C4-2B (cell line): Measurements from ENCODE around the gene RNF5.

Experiments used
- H3K27ac ChIP-seq: fragments of 450-650 bp; 2 replicates; pipeline ENCODE4 v1.5.1; 2017
- ZFX ChIP-seq: fragments of 450-650 bp; IDR thresholded peaks from 2 replicates; pipeline ENCODE4 v1.6.1; 2017
- TF ChIP-seq, protein P1 (sequence below): fragments of 450-650 bp; conservative IDR thresholded peaks from 2 replicates; pipeline ENCODE4 v1.5.1; 2017; ENCODE audit warnings: mild to moderate bottlenecking

RNF5 gene

GRCh38 chr6:32196682-32197616 is 18.7 kb downstream of the RNF5 start:
- TF ChIP-seq ZFX = no peak
- TF ChIP-seq, protein P1, sequence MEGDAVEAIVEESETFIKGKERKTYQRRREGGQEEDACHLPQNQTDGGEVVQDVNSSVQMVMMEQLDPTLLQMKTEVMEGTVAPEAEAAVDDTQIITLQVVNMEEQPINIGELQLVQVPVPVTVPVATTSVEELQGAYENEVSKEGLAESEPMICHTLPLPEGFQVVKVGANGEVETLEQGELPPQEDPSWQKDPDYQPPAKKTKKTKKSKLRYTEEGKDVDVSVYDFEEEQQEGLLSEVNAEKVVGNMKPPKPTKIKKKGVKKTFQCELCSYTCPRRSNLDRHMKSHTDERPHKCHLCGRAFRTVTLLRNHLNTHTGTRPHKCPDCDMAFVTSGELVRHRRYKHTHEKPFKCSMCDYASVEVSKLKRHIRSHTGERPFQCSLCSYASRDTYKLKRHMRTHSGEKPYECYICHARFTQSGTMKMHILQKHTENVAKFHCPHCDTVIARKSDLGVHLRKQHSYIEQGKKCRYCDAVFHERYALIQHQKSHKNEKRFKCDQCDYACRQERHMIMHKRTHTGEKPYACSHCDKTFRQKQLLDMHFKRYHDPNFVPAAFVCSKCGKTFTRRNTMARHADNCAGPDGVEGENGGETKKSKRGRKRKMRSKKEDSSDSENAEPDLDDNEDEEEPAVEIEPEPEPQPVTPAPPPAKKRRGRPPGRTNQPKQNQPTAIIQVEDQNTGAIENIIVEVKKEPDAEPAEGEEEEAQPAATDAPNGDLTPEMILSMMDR = no peak
- peak overlapping the region; percentile 97 for H3K27ac ChIP-seq

DNA sequence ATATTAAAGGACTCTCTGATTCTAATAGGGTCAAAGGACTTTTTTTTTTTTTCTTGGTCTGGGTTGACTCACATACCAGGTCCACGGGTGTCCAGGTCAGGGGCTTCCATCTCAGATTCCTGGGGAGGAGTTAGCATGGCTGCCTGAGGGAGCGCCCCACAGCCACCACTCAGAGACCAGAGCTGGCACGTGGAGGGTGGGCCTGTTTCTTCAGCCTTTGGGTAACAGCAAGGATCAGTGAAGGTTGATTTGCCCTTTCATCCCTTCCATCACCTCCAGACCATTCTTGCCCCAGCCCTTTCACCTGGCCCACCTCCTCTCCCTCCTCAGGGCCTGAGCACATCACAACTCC is 20.1 kb downstream of the RNF5 start:
- TF ChIP-seq, protein P1 = no peak
- TF ChIP-seq ZFX = no peak
- H3K27ac ChIP-seq = no peak overlapping the region

DNA sequence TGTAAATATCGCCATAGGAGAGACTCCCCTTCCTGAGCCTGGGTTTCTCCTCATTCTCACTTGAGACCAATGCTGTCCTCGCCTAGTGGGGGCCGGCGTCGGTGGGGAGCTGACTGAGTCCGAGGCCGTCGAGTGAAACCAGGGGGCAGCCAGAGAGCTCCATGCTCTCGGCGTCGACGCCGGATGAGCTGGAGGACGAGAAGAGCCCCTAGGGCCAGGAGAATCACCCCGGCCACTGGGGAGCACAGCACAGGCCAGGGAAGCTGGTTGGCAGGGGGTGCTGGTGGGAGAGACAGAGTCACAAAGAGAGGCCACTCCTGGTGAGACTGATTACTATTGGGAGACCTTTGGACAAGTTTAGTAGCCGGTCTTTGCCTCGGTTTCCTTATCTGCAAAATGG is 20.7 kb downstream of the RNF5 start:
- no peak overlapping the region for H3K27ac ChIP-seq
- no peak for TF ChIP-seq ZFX
- TF ChIP-seq, protein P1 = no peak

- no peak overlapping the region for H3K27ac ChIP-seq
- TF ChIP-seq, protein P1 = no peak
- no peak for TF ChIP-seq ZFX
Observed at GRCh38 chr6:32200711-32201475, 22.7 kb downstream of the RNF5 start.

GRCh38 chr6:32202186-32202585 is 24.0 kb downstream of the RNF5 start:
- no peak for TF ChIP-seq ZFX
- TF ChIP-seq, protein P1 = no peak
- no peak overlapping the region for H3K27ac ChIP-seq

GRCh38 chr6:32203426-32204267 is 25.4 kb downstream of the RNF5 start:
- H3K27ac ChIP-seq = no peak overlapping the region
- no peak for TF ChIP-seq ZFX
- TF ChIP-seq, protein P1 = no peak
